LNCaP clone FGC (cell line): Measurements from ENCODE around the gene FGF10.

Experiments used
- DNase-seq: peaks from one replicate; pipeline ENCODE4 v3.0.0-alpha.2; 2011; ENCODE audit warnings: low read depth
- H3K4me3 ChIP-seq: 2 replicates; pipeline ENCODE4 v1.5.1; 2011; ENCODE audit warnings: mild to moderate bottlenecking, low read depth, low read length, control low read depth
- CTCF ChIP-seq: IDR thresholded peaks from 2 replicates; pipeline ENCODE4 v1.5.1; 2012; ENCODE audit warnings: mild to moderate bottlenecking; ENCODE audit not compliant: control insufficient read depth, insufficient read depth; ENCODE audit errors: extremely low read depth

The FGF10 gene

DNA sequence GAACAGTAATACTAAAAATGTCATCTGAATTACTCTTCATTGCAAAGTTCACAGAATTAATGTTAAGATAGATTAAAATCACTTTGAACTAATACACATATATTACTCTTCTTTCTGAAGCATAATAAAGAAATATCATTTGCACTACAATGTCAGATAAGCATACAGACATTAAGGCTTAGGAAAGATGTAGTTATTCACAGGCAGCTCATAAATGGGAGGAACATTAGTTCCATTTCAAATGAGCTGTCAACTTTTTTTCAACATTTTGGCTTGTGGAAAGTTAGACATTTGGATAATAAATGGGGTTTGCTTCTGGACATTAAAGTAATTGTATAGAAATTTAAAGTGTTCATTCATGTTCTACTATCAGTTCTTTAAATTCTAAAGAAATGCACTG lies 6.3 kb downstream of the FGF10 start:
- H3K4me3 ChIP-seq, result no peak overlapping the region
- DNase-seq, result no peak
- no peak for TF ChIP-seq CTCF

- TF ChIP-seq CTCF, result no peak
- no peak for DNase-seq
- no peak overlapping the region for H3K4me3 ChIP-seq
Observed at GRCh38 chr5:44377057-44377456, 12.2 kb downstream of the FGF10 start.

DNA sequence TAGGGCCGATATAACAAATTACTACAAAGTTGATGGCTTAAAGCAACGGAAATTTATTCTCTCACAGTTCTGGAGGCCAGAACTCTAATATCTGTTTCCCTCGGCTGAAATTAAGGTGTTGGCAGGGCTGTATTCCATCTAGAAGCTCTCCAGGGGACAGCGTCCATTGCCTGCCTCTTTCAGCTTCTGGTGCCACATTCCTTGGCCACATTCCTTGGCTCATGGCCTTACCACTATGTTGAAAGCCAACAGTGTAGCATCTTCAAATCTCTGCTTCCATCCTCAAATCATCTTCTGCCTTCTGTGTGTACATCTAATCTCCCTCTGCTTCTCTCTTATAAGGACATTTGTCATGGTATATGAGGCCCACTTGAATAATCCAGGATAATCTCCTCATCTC lies 17.2 kb downstream of the FGF10 start:
- no peak for DNase-seq
- TF ChIP-seq CTCF, result no peak
- H3K4me3 ChIP-seq, result no peak overlapping the region

GRCh38 chr5:44367203-44367602 lies 22.0 kb downstream of the FGF10 start:
- no peak overlapping the region for H3K4me3 ChIP-seq
- no peak for TF ChIP-seq CTCF
- DNase-seq, result no peak

GRCh38 chr5:44365345-44365744 lies 23.9 kb downstream of the FGF10 start:
- no peak for TF ChIP-seq CTCF
- DNase-seq, result no peak
- no peak overlapping the region for H3K4me3 ChIP-seq

- no peak for TF ChIP-seq CTCF
- no peak overlapping the region for H3K4me3 ChIP-seq
- no peak for DNase-seq
Observed at GRCh38 chr5:44364097-44364496, 25.1 kb downstream of the FGF10 start.

DNA sequence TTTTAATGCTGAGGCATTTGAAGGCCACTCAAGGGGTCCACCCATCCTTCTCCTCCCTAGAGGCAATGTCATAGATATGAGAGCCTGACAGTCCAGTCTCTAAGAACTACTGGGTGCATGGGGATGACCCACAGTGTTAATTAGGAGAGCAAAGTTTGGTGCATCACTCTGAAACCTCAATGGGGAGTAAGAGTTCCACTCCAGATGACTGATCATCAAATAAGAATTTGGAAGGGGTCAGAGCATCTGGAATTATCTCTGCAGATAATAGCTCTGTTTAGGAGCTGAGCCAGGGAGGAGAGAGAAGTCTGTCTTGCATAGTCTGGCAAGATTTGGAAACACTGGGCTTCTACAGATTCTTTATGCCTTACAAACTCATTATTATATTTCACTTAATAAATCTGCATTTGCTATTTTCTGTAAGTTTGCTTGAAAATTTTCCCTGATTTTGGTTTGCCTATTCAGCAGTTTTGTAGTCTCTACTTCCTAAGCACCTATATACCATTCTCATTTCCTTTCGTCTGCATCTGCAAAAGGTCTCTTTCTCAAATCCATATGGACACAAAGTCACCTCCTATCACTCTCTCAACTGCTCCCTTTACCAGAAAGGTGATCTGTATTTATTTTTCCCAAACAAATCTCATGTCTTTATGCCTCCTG lies 27.7 kb downstream of the FGF10 start:
- no peak for TF ChIP-seq CTCF
- H3K4me3 ChIP-seq, result no peak overlapping the region
- DNase-seq, result no peak
